SK-N-SH treated with all-trans-retinoic acid at 6 μM for 48 hours (cell line): ENCODE data around the gene IFNA1.

Source experiments
- ATAC-seq: fragments of 200-7000 bp; cut with Tn5 transposase; 3 replicates; pipeline ENCODE4 v1.9.1; 2020; ENCODE audit warnings: mild to moderate bottlenecking, moderate library complexity
- ARNTL ChIP-seq: fragments of 450-650 bp; formaldehyde crosslinking; IDR thresholded peaks from 2 replicates; pipeline ENCODE4 v1.5.0; 2020; ENCODE audit warnings: low read depth, mild to moderate bottlenecking, moderate library complexity, borderline replicate concordance
- CREB5 ChIP-seq: fragments of 250-450 bp; sonication (Bioruptor Pico); IDR thresholded peaks from 2 replicates; pipeline ENCODE4 v1.5.1; 2020; ENCODE audit warnings: low read depth, mild to moderate bottlenecking, moderate library complexity
- CSDC2 ChIP-seq: fragments of 250-450 bp; sonication (Bioruptor Pico); IDR thresholded peaks from 2 replicates; pipeline ENCODE4 v1.5.0; 2020; ENCODE audit warnings: mild to moderate bottlenecking, moderate library complexity
- CSRNP3 ChIP-seq: fragments of 250-450 bp; sonication (Bioruptor Pico); IDR thresholded peaks from 2 replicates; pipeline ENCODE4 v1.5.1; 2021; ENCODE audit warnings: mild to moderate bottlenecking, moderate library complexity
- ISL1 ChIP-seq: fragments of 250-450 bp; sonication (Bioruptor Pico); IDR thresholded peaks from 2 replicates; pipeline ENCODE4 v2.1.2; 2022; ENCODE audit warnings: mild to moderate bottlenecking, moderate library complexity
- OSR1 ChIP-seq: fragments of 250-450 bp; sonication (Bioruptor Pico); IDR thresholded peaks from 2 replicates; pipeline ENCODE4 v1.8.0; 2022; ENCODE audit warnings: moderate library complexity, mild to moderate bottlenecking, inconsistent platforms
- POU6F1 ChIP-seq: fragments of 250-450 bp; sonication (Bioruptor Pico); IDR thresholded peaks from 2 replicates; pipeline ENCODE4 v1.8.0; 2021; ENCODE audit warnings: low read depth, mild to moderate bottlenecking, moderate library complexity, borderline replicate concordance
- PPARA ChIP-seq: fragments of 250-450 bp; sonication (Bioruptor Pico); IDR thresholded peaks from 2 replicates; pipeline ENCODE4 v1.5.0; 2020; ENCODE audit warnings: mild to moderate bottlenecking, borderline replicate concordance
- RARB ChIP-seq: fragments of 250-450 bp; sonication (Bioruptor Pico); IDR thresholded peaks from 2 replicates; pipeline ENCODE4 v1.8.0; 2021; ENCODE audit warnings: mild to moderate bottlenecking, moderate library complexity
- SNAI2 ChIP-seq: fragments of 250-450 bp; sonication (Bioruptor Pico); IDR thresholded peaks from 2 replicates; pipeline ENCODE4 v1.5.0; 2020; ENCODE audit warnings: mild to moderate bottlenecking, moderate library complexity
- TCF4 ChIP-seq: fragments of 250-450 bp; sonication (Bioruptor Pico); IDR thresholded peaks from 2 replicates; pipeline ENCODE4 v1.8.0; 2021; ENCODE audit warnings: mild to moderate bottlenecking, moderate library complexity, borderline replicate concordance
- TOX ChIP-seq: fragments of 250-450 bp; sonication (Bioruptor Pico); IDR thresholded peaks from 2 replicates; pipeline ENCODE4 v1.8.0; 2021; ENCODE audit warnings: mild to moderate bottlenecking, moderate library complexity, borderline replicate concordance
- ZC3H10 ChIP-seq: fragments of 250-450 bp; sonication (Bioruptor Pico); IDR thresholded peaks from 2 replicates; pipeline ENCODE4 v1.5.1; 2021; ENCODE audit warnings: mild to moderate bottlenecking, moderate library complexity
- ZFP3 ChIP-seq: fragments of 250-450 bp; sonication (Bioruptor Pico); IDR thresholded peaks from 2 replicates; pipeline ENCODE4 v1.5.0; 2020; ENCODE audit warnings: mild to moderate bottlenecking, moderate library complexity
- ZFP30 ChIP-seq: fragments of 450-650 bp; formaldehyde crosslinking; IDR thresholded peaks from 2 replicates; pipeline ENCODE4 v1.5.0; 2022; ENCODE audit warnings: mild to moderate bottlenecking, moderate library complexity
- ZNF565 ChIP-seq: fragments of 450-650 bp; formaldehyde crosslinking; conservative IDR thresholded peaks from 2 replicates; pipeline ENCODE4 v1.5.0; 2020; ENCODE audit warnings: low read depth, mild to moderate bottlenecking, moderate library complexity
- ZNF8 ChIP-seq: fragments of 450-650 bp; formaldehyde crosslinking; IDR thresholded peaks from 2 replicates; pipeline ENCODE4 v1.5.0; 2020; ENCODE audit warnings: mild to moderate bottlenecking, moderate library complexity
- TF ChIP-seq, protein P1 (sequence below): fragments of 250-450 bp; sonication (Bioruptor Pico); IDR thresholded peaks from 2 replicates; pipeline ENCODE4 v1.5.0; 2020; ENCODE audit warnings: mild to moderate bottlenecking, moderate library complexity
- TF ChIP-seq, protein P2 (sequence below): fragments of 250-450 bp; sonication (Bioruptor Pico); IDR thresholded peaks from 2 replicates; pipeline ENCODE4 v1.8.0; 2020; ENCODE audit warnings: mild to moderate bottlenecking, moderate library complexity, borderline replicate concordance

IFNA1 gene

DNA sequence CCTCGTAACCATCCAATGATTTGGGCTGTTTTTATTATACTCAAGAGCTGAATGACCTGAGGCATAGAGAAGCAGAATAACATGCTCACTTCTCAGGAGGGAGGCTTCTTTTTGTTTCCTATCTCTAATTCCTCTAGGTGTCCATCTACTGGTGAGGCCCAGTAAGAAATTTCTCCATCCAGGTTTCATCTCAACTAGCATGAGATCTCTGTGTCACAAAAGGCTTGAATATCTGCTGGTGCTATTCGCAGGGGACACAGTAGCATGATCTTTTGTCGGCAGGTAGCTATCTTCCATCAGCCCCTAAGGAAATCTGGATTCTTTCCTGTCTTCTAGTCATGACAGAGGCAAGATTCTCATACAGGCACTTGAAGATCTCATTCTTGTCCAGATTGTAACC is 33.0 kb downstream of the IFNA1 start (continued):
- TF ChIP-seq ZNF565 (no peak), ZC3H10 (CRISPR knock-in tag) (no peak), TCF4 (CRISPR knock-in tag) (no peak), ZFP30 (CRISPR knock-in tag) (no peak), CSDC2 (CRISPR knock-in tag) (no peak)

- TF ChIP-seq ZFP3 (no peak), TOX (CRISPR knock-in tag) (no peak), ZNF565 (no peak), OSR1 (CRISPR knock-in tag) (no peak), ISL1 (CRISPR knock-in tag) (no peak), PPARA (no peak), POU6F1 (CRISPR knock-in tag) (no peak), SNAI2 (CRISPR knock-in tag) (no peak), ZNF8 (CRISPR knock-in tag) (no peak), TCF4 (CRISPR knock-in tag) (no peak), ARNTL (CRISPR knock-in tag) (no peak), ZFP30 (CRISPR knock-in tag) (no peak)
- TF ChIP-seq, protein P1, sequence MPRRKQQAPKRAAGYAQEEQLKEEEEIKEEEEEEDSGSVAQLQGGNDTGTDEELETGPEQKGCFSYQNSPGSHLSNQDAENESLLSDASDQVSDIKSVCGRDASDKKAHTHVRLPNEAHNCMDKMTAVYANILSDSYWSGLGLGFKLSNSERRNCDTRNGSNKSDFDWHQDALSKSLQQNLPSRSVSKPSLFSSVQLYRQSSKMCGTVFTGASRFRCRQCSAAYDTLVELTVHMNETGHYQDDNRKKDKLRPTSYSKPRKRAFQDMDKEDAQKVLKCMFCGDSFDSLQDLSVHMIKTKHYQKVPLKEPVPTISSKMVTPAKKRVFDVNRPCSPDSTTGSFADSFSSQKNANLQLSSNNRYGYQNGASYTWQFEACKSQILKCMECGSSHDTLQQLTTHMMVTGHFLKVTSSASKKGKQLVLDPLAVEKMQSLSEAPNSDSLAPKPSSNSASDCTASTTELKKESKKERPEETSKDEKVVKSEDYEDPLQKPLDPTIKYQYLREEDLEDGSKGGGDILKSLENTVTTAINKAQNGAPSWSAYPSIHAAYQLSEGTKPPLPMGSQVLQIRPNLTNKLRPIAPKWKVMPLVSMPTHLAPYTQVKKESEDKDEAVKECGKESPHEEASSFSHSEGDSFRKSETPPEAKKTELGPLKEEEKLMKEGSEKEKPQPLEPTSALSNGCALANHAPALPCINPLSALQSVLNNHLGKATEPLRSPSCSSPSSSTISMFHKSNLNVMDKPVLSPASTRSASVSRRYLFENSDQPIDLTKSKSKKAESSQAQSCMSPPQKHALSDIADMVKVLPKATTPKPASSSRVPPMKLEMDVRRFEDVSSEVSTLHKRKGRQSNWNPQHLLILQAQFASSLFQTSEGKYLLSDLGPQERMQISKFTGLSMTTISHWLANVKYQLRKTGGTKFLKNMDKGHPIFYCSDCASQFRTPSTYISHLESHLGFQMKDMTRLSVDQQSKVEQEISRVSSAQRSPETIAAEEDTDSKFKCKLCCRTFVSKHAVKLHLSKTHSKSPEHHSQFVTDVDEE (CRISPR knock-in tag) = no peak
- TF ChIP-seq, protein P2, sequence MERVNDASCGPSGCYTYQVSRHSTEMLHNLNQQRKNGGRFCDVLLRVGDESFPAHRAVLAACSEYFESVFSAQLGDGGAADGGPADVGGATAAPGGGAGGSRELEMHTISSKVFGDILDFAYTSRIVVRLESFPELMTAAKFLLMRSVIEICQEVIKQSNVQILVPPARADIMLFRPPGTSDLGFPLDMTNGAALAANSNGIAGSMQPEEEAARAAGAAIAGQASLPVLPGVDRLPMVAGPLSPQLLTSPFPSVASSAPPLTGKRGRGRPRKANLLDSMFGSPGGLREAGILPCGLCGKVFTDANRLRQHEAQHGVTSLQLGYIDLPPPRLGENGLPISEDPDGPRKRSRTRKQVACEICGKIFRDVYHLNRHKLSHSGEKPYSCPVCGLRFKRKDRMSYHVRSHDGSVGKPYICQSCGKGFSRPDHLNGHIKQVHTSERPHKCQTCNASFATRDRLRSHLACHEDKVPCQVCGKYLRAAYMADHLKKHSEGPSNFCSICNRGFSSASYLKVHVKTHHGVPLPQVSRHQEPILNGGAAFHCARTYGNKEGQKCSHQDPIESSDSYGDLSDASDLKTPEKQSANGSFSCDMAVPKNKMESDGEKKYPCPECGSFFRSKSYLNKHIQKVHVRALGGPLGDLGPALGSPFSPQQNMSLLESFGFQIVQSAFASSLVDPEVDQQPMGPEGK = no peak
- ATAC-seq = no peak
Measured at GRCh38 chr9:21477466-21477865, 37.2 kb downstream of the IFNA1 start.

GRCh38 chr9:21479152-21479702 is 39.0 kb downstream of the IFNA1 start:
- ATAC-seq = no peak

DNA sequence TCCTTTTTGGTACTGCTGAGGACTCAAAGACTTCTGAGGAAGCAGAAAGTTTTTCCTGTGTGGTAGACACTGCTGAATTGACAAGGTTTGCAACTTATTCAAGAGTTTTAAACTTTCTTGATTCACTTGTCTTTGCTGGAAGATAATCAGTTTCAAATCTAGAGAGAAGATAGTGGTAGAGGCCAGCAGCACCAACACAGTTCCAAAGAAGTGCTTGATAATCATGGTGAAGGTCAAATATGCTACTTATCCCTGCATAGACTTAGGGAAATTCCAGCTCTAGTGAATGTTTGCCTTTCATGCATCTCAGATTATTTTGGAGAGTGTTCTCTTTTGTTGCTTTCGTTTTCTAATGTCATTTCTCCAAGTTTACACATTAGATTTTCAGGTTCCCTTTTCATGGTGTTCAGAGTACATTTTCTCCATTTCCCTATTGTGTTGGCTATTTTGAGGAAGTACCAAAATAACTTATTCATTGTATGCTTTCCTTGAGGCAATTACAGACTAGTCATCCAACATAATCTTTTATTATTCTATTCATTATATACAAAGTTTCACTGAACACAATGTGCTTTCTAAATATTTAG is 41.3 kb downstream of the IFNA1 start:
- ATAC-seq = no peak
- TF ChIP-seq ARNTL (CRISPR knock-in tag) (no peak), CREB5 (CRISPR knock-in tag) (no peak), ZFP3 (no peak), CSRNP3 (CRISPR knock-in tag) (no peak), ISL1 (CRISPR knock-in tag) (no peak), TCF4 (CRISPR knock-in tag) (no peak), ZC3H10 (CRISPR knock-in tag) (no peak), PPARA (no peak)
- TF ChIP-seq, protein P2 = no peak

More at GRCh38 chr9:21479152-21479702, 39.0 kb downstream of the IFNA1 start:
- TF ChIP-seq ZNF565 = no peak
- TF ChIP-seq, protein P1 (CRISPR knock-in tag) = no peak
- no peak for TF ChIP-seq RARB
- no peak for TF ChIP-seq ZNF8 (CRISPR knock-in tag)
- no peak for TF ChIP-seq ISL1 (CRISPR knock-in tag)
